K562 (cell line): ENCODE data around the gene PTK7. TPM values are rescaled to one million over a fixed set of nuclear protein-coding genes. Genes with fewer than 3 reads are reported as not detected.

Source experiments
- ATAC-seq: fragments of 200-7000 bp; cut with Tn5 transposase; 3 replicates; pipeline ENCODE4 v1.9.1; 2020; ENCODE audit warnings: moderate library complexity
- BruUV-seq: library from RNA; stranded (reverse); fragments of 400-500 nt; replicated peaks from 2 replicates; lab custom pipeline; 2021; lab: Mats Ljungman, UMichigan
- CTCF ChIA-PET: fragments of 300-600 bp; formaldehyde crosslinking; extraction: SDS; loops from one replicate; lab custom pipeline; 2021; ENCODE audit warnings: low intra/inter-chr PET ratio; lab: Yijun Ruan, JAX
- POLR2A ChIA-PET: fragments of 300-600, 350-650 bp; sonication (Branson Sonifier 250); formaldehyde crosslinking; extraction: SDS; loops from one replicate; lab custom pipeline; 2021; ENCODE audit warnings: antibody characterized with exemption, inconsistent platforms; lab: Yijun Ruan, JAX
- DNase-seq, 4 experiments: peaks; one replicate each; pipeline versions ENCODE4 v3.0.0 to v3.0.0-alpha.2; 2011 to 2018; ENCODE audit warnings: low spot score in 3 of 4, mixed read lengths in 3 of 4; ENCODE audit errors: extremely low read depth in 1 of 4
- FAIRE-seq: peaks from 2 replicates; lab custom pipeline; 2011; peaks lifted over from hg19 to GRCh38; lab: Jason Lieb, UNC
- H2AFZ ChIP-seq: 2 replicates; pipeline ENCODE4 v1.6.0; 2011; ENCODE audit warnings: low read depth, low read length, control low read depth, inconsistent platforms
- H3K27ac ChIP-seq: fragments of 200-600 bp; 3 replicates; pipeline ENCODE4 v1.8.0; 2011; ENCODE audit warnings: low read depth, mild to moderate bottlenecking, control low read depth, inconsistent platforms, low read length, moderate library complexity, mixed read lengths; ENCODE audit errors: extremely low read depth
- H3K27me3 ChIP-seq, 2 experiments: fragments of 300-600 bp in 1 of 2; 2 replicates in 1 of 2; 3 replicates in 1 of 2; pipeline versions ENCODE4 v1.6.0 to v1.8.0; 2011; ENCODE audit warnings: inconsistent platforms in 2 of 2, low read length in 2 of 2, mild to moderate bottlenecking in 1 of 2, mixed read lengths in 1 of 2, moderate library complexity in 1 of 2; ENCODE audit not compliant: control insufficient read depth in 2 of 2, insufficient read depth in 2 of 2
- H3K36me3 ChIP-seq: fragments of 300-600 bp; 3 replicates; pipeline ENCODE4 v1.8.0; 2011; ENCODE audit warnings: mild to moderate bottlenecking, low read length, inconsistent platforms; ENCODE audit not compliant: control insufficient read depth, insufficient read depth
- H3K4me1 ChIP-seq, 2 experiments: fragments of 200-600 bp in 1 of 2; replicated peaks in 1 of 2; 2 replicates in 1 of 2; 3 replicates in 1 of 2; pipeline versions ENCODE4 v1.5.1 to v1.8.0; 2011; ENCODE audit warnings: inconsistent platforms in 2 of 2, low read length in 2 of 2, mild to moderate bottlenecking in 1 of 2, mixed read lengths in 1 of 2, moderate library complexity in 1 of 2; ENCODE audit not compliant: control insufficient read depth in 2 of 2, insufficient read depth in 2 of 2
- H3K4me2 ChIP-seq: 2 replicates; pipeline ENCODE4 v1.6.1; 2011; ENCODE audit warnings: low read length, control low read depth, inconsistent platforms, mixed read lengths; ENCODE audit not compliant: insufficient read depth
- H3K4me3 ChIP-seq: fragments of 200-600 bp; sonication (generic), shearing (Covaris generic); 2 replicates; pipeline ENCODE4 v1.5.1; 2016; ENCODE audit warnings: control low read depth, inconsistent platforms
- H3K79me2 ChIP-seq: fragments of 200-600 bp; 3 replicates; pipeline ENCODE4 v1.8.0; 2011; ENCODE audit warnings: low read length, inconsistent platforms; ENCODE audit not compliant: control insufficient read depth, insufficient read depth
- H3K9ac ChIP-seq, 2 experiments: 2 replicates each; pipeline versions ENCODE4 v1.6.0 to v1.6.1; 2011; ENCODE audit warnings: low read depth in 2 of 2, low read length in 2 of 2, control low read depth in 1 of 2, inconsistent platforms in 1 of 2, mild to moderate bottlenecking in 1 of 2, mixed read lengths in 1 of 2; ENCODE audit not compliant: insufficient read depth in 1 of 2
- H3K9me1 ChIP-seq: one replicate; pipeline ENCODE4 v1.6.0; 2011; ENCODE audit warnings: inconsistent platforms, mild to moderate bottlenecking, low read length, moderate library complexity; ENCODE audit not compliant: control insufficient read depth, insufficient read depth
- H3K9me3 ChIP-seq: replicated peaks from 2 replicates; pipeline ENCODE4 v1.5.1; 2011; ENCODE audit warnings: low read depth, low read length, inconsistent platforms; ENCODE audit not compliant: control insufficient read depth, insufficient read depth
- H4K20me1 ChIP-seq: replicated peaks from 2 replicates; pipeline ENCODE4 v1.6.1; 2011; ENCODE audit warnings: low read length, inconsistent platforms, mixed read lengths; ENCODE audit not compliant: control insufficient read depth, insufficient read depth
- BCLAF1 ChIP-seq, 2 experiments: fragments of 450-650 bp in 1 of 2; IDR thresholded peaks; 2 replicates each; pipeline ENCODE4 v1.6.1; 2011 to 2017; ENCODE audit warnings: low read depth in 2 of 2, antibody characterized with exemption in 1 of 2, borderline replicate concordance in 1 of 2, low read length in 1 of 2, mild to moderate bottlenecking in 1 of 2, mixed read lengths in 1 of 2; ENCODE audit not compliant: control insufficient read depth in 1 of 2
- EZH2 ChIP-seq: IDR thresholded peaks from 2 replicates; pipeline ENCODE4 v1.6.1; 2012; ENCODE audit warnings: low read depth, mild to moderate bottlenecking, inconsistent platforms, low read length, borderline replicate concordance
- FOXP1 ChIP-seq: sonication (generic); formaldehyde crosslinking; IDR thresholded peaks from 2 replicates; pipeline ENCODE4 v1.8.0; 2022; ENCODE audit warnings: mild to moderate bottlenecking, missing genetic modification reagents
- HMG20A ChIP-seq: fragments of 450-650 bp; formaldehyde crosslinking; conservative IDR thresholded peaks from 2 replicates; pipeline ENCODE4 v1.4.0; 2020; ENCODE audit warnings: mild to moderate bottlenecking, mixed read lengths
- HNRNPH1 ChIP-seq: fragments of 200-400 bp; formaldehyde crosslinking; optimal IDR thresholded peaks from 2 replicates; pipeline ENCODE3; 2017; ENCODE audit warnings: low read depth, mild to moderate bottlenecking, low read length, moderate library complexity
- HNRNPL ChIP-seq: fragments of 200-400 bp; formaldehyde crosslinking; IDR thresholded peaks from 2 replicates; pipeline ENCODE4 v1.6.1; 2017; ENCODE audit warnings: low read depth, mild to moderate bottlenecking, low read length
- KLF1 ChIP-seq: fragments of 450-650 bp; IDR thresholded peaks from 2 replicates; pipeline ENCODE4 v1.6.1; 2016; ENCODE audit warnings: missing genetic modification characterization, missing compliant biosample characterization
- MED1 ChIP-seq: sonication (generic); formaldehyde crosslinking; IDR thresholded peaks from 2 replicates; pipeline ENCODE4 v1.8.1; 2023; ENCODE audit warnings: missing genetic modification reagents, borderline replicate concordance
- NBN ChIP-seq: fragments of 450-650 bp; IDR thresholded peaks from 2 replicates; pipeline ENCODE4 v1.6.1; 2016; ENCODE audit warnings: low read depth, mild to moderate bottlenecking
- NFE2L1 ChIP-seq: fragments of 450-650 bp; IDR thresholded peaks from 2 replicates; pipeline ENCODE4 v1.6.1; 2016; ENCODE audit warnings: missing genetic modification characterization, low read depth, mild to moderate bottlenecking, missing compliant biosample characterization, moderate library complexity, borderline replicate concordance
- RBM17 ChIP-seq: fragments of 200-400 bp; formaldehyde crosslinking; IDR thresholded peaks from 2 replicates; pipeline ENCODE4 v1.6.1; 2017; ENCODE audit warnings: low read depth, mild to moderate bottlenecking, low read length, borderline replicate concordance
- RNF2 ChIP-seq: sonication (generic); IDR thresholded peaks from 2 replicates; pipeline ENCODE4 v1.6.1; 2016
- SIN3A ChIP-seq, 2 experiments: fragments of 150-350 bp in 1 of 2; IDR thresholded peaks; 2 replicates each; pipeline ENCODE4 v1.6.1; 2011 to 2016; ENCODE audit warnings: borderline replicate concordance in 2 of 2, low read depth in 2 of 2, low read length in 2 of 2, mild to moderate bottlenecking in 2 of 2, moderate library complexity in 2 of 2; ENCODE audit not compliant: control insufficient read depth in 1 of 2
- TEAD1 ChIP-seq, 2 experiments: fragments of 450-650 bp in 1 of 2; sonication (generic) in 1 of 2; formaldehyde crosslinking; IDR thresholded peaks; 2 replicates each; pipeline versions ENCODE4 v1.4.0 to v1.8.0; 2020 to 2022; ENCODE audit warnings: mild to moderate bottlenecking in 2 of 2, missing genetic modification reagents in 1 of 2
- TGIF2 ChIP-seq: sonication (generic); formaldehyde crosslinking; IDR thresholded peaks from 2 replicates; pipeline ENCODE4 v1.8.1; 2022; ENCODE audit warnings: mild to moderate bottlenecking, missing genetic modification reagents, moderate library complexity
- ZSCAN29 ChIP-seq: fragments of 450-650 bp; IDR thresholded peaks from 2 replicates; pipeline ENCODE4 v1.6.1; 2017
- WGBS: fragments of 100-300 bp; shearing (Covaris generic); methylation state at CpG from one replicate; pipeline ENCODE4 v1.1.6; 2016; ENCODE audit warnings: low coverage, mixed read lengths; ENCODE audit not compliant: insufficient coverage; ENCODE audit errors: missing lambda C conversion rate; 5-methylcytosine and 5-hydroxymethylcytosine counted together
- in situ Hi-C: fragments of 300-500 bp; cut with MboI; formaldehyde crosslinking; loops from 4 replicates; pipeline ENCODE4 v1.15.0; 2018; ENCODE audit warnings: inconsistent platforms, mixed read lengths
- intact Hi-C: fragments of 100-400 bp; cut with micrococcal nuclease; formaldehyde crosslinking; loops from 2 replicates; pipeline ENCODE4 v1.14.2; 2022
- polyA plus RNA-seq, 8 experiments: library from polyadenylated mRNA; depleted of rRNA in 4 of 8; stranded (reverse) in 5 of 8; unstranded in 3 of 8; fragments of >200 nt; fragmentation: Nextera tagmentation in 2 of 8; fragmentation: Illumina TruSeq in 1 of 8; extraction: Ambion mirVana in 2 of 8; extraction: Trizol in 1 of 8; gene quantifications; 2 replicates each; pipeline versions ENCODE4 v1.2.1 to v1.2.3, GENCODE V29; 2011 to 2014; ENCODE audit warnings: inconsistent platforms in 1 of 8, missing spikeins in 1 of 8
- total RNA-seq, 7 experiments: library from RNA; depleted of rRNA in 6 of 7; stranded (reverse); fragments of >200 nt in 6 of 7; fragmentation: Illumina TruSeq in 2 of 7; extraction: Trizol in 2 of 7; gene quantifications; 2 replicates each; pipeline versions ENCODE4 v1.2.1 to v1.2.3, GENCODE V29; 2011 to 2021; ENCODE audit warnings: low replicate concordance in 1 of 7
- TF ChIP-seq, protein P1 (sequence below), 2 experiments: IDR thresholded peaks; 2 replicates each; pipeline ENCODE4 v1.6.1; 2011; ENCODE audit warnings: borderline replicate concordance in 1 of 2, control low read depth in 1 of 2, low read depth in 1 of 2, low read length in 1 of 2, mild to moderate bottlenecking in 1 of 2, mixed read lengths in 1 of 2, moderate library complexity in 1 of 2; ENCODE audit not compliant: insufficient read depth in 1 of 2, insufficient read length in 1 of 2, poor library complexity in 1 of 2, severe bottlenecking in 1 of 2; ENCODE audit errors: extremely low read depth in 1 of 2

PTK7 gene
- total and polyA plus RNA-seq, 9 of the 15 experiments (the other 6 are each of a cell fraction or from before 2014, with no cell fraction given), result 0.20 to 6.8 (median 4.2) TPM

GRCh38 chr6:43141644-43142043 lies 65.5 kb downstream of the PTK7 start (continued):
- no peak for TF ChIP-seq FOXP1
- no peak for TF ChIP-seq RBM17
- TF ChIP-seq TGIF2 (CRISPR knock-in tag), result no peak
- TF ChIP-seq RNF2, result no peak
- TF ChIP-seq, all 486 proteins: peak for 0

- Histone ChIP-seq H4K20me1 (no peaks in the 10 kb centered on the region), H3K9me3 (no peaks in the 10 kb centered on the region), H3K4me2 (no peak overlapping the region), H3K36me3 (no peaks in the 10 kb centered on the region), H2AFZ (peak overlapping the region; percentile 61), H3K27ac (no peak overlapping the region), H3K79me2 (no peaks in the 10 kb centered on the region), H3K9ac (peak overlapping the region in 1 of 2 experiments; percentile 14; a peak in 1 of 4 replicates), H3K4me1 (peaks cover 5 to 21% of the 10 kb centered on the region in 2 experiments; a peak in 4 of 5 replicates), H3K4me3 (no peak overlapping the region), H3K27me3 (no peaks in the 10 kb centered on the region; a peak in 1 of 5 replicates), H3K9me1 (no peaks in the 10 kb centered on the region)
- CTCF ChIA-PET, result interaction anchor here (1.3 to 2.5 kb wide), 4 partner anchors 72 to 241 kb away, joined by 5 to 20 read pairs (median 14); no protein-coding TSS in a partner anchor
- intact Hi-C loops, result loop anchor here (2.0 kb wide), 2 partner anchors 71 to 177 kb away; no protein-coding TSS in a partner anchor
- POLR2A ChIA-PET, result interaction anchor here (0.9 to 2.4 kb wide), 3 partner anchors 88 to 225 kb away, joined by 3 to 22 read pairs (median 5); partner anchors contain the start of gene CUL7
- ATAC-seq (no peak), FAIRE-seq (no peak), DNase-seq (no peak)
- whole genome bisulfite sequencing, result 24% methylated on average over 14 of the region's 14 CpGs
- no TSS peak for BruUV-seq
- in situ Hi-C loops, result loop anchor here (5.0 kb wide), 1 partner anchor 235 kb away; no protein-coding TSS in a partner anchor
- TF ChIP-seq ZSCAN29 (no peak), TGIF2 (CRISPR knock-in tag) (no peak), EZH2 (no peak), KLF1 (tag) (no peak), NFE2L1 (tag) (no peak), TEAD1 (CRISPR knock-in tag; IDR thresholded peaks at IDR 0.05) (no peak), HMG20A (CRISPR knock-in tag) (no peak), NBN (no peak), SIN3A (IDR thresholded peaks at IDR 0.05; ENCODE audit: borderline replicate concordance in 2 of 2, control insufficient read depth in 1 of 2, low read depth in 2 of 2, low read length in 2 of 2) (no peak), HNRNPH1 (no peak), MED1 (CRISPR knock-in tag) (no peak), BCLAF1 (IDR thresholded peaks at IDR 0.05; ENCODE audit: borderline replicate concordance in 1 of 2, control insufficient read depth in 1 of 2, low read depth in 2 of 2, low read length in 1 of 2) (no peak), HNRNPL (no peak)
- TF ChIP-seq, protein P1, sequence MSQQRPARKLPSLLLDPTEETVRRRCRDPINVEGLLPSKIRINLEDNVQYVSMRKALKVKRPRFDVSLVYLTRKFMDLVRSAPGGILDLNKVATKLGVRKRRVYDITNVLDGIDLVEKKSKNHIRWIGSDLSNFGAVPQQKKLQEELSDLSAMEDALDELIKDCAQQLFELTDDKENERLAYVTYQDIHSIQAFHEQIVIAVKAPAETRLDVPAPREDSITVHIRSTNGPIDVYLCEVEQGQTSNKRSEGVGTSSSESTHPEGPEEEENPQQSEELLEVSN (IDR thresholded peaks at IDR 0.05; ENCODE audit: borderline replicate concordance in 1 of 2, extremely low read depth in 1 of 2, insufficient read depth in 1 of 2, insufficient read length in 1 of 2, low read depth in 1 of 2, low read length in 1 of 2, poor library complexity in 1 of 2, severe bottlenecking in 1 of 2), result no peak
Observed at GRCh38 chr6:43142101-43142500, 66.0 kb downstream of the PTK7 start.
